H9 (cell line): ENCODE measurements around the gene IKBKG. TPM values are rescaled to one million over a fixed set of nuclear protein-coding genes. Genes with fewer than 3 reads are reported as not detected.
"Not testable (repeated sequence)": the region's sequence is repeated elsewhere in the genome, so short reads cannot be mapped to it uniquely, and the experiment has no call there.

Source experiments
- DNase-seq: peaks from one replicate; pipeline ENCODE4 v3.0.0-alpha.2; 2017
- H2AFZ ChIP-seq: one replicate; pipeline ENCODE4 v1.6.1; 2013; ENCODE audit warnings: mild to moderate bottlenecking, low read length, control low read depth, moderate library complexity
- H2AK5ac ChIP-seq: 2 replicates; pipeline ENCODE4 v1.6.1; 2013; ENCODE audit warnings: low read length, control low read depth, mixed read lengths; ENCODE audit not compliant: insufficient read length
- H2BK120ac ChIP-seq: one replicate; pipeline ENCODE4 v1.6.1; 2013; ENCODE audit warnings: low read depth, mild to moderate bottlenecking, low read length, control low read depth, inconsistent platforms; ENCODE audit not compliant: poor library complexity, severe bottlenecking
- H2BK12ac ChIP-seq: 2 replicates; pipeline ENCODE4 v1.6.1; 2013; ENCODE audit warnings: low read length, control low read depth, mixed read lengths, low read depth; ENCODE audit not compliant: insufficient read length
- H2BK15ac ChIP-seq: 2 replicates; pipeline ENCODE4 v1.6.1; 2013; ENCODE audit warnings: low read depth, low read length, control low read depth
- H2BK20ac ChIP-seq: one replicate; pipeline ENCODE4 v1.6.1; 2013; ENCODE audit warnings: low read depth, mild to moderate bottlenecking, low read length, control low read depth, inconsistent platforms; ENCODE audit not compliant: poor library complexity, severe bottlenecking
- H2BK5ac ChIP-seq: 2 replicates; pipeline ENCODE4 v1.6.1; 2013; ENCODE audit warnings: low read length, control low read depth, mixed read lengths; ENCODE audit not compliant: insufficient read length
- H3K14ac ChIP-seq: 2 replicates; pipeline ENCODE4 v1.6.1; 2013; ENCODE audit warnings: low read length, control low read depth; ENCODE audit not compliant: insufficient read depth
- H3K18ac ChIP-seq: 2 replicates; pipeline ENCODE4 v1.6.1; 2013; ENCODE audit warnings: low read depth, mild to moderate bottlenecking, mixed read lengths, low read length, control low read depth; ENCODE audit not compliant: insufficient read length
- H3K23ac ChIP-seq: 2 replicates; pipeline ENCODE4 v1.6.1; 2013; ENCODE audit warnings: low read length, control low read depth, mixed read lengths, low read depth; ENCODE audit not compliant: insufficient read length
- H3K23me2 ChIP-seq: 2 replicates; pipeline ENCODE4 v1.6.1; 2013; ENCODE audit warnings: low read depth, mild to moderate bottlenecking, mixed read lengths, low read length, control low read depth; ENCODE audit not compliant: insufficient read length, poor library complexity, severe bottlenecking
- H3K27ac ChIP-seq: 2 replicates; pipeline ENCODE4 v1.5.1; 2013; ENCODE audit warnings: low read length, control low read depth, mixed read lengths, low read depth; ENCODE audit not compliant: insufficient read length
- H3K27me3 ChIP-seq: 2 replicates; pipeline ENCODE4 v1.6.1; 2013; ENCODE audit warnings: low read length, control low read depth, inconsistent platforms; ENCODE audit not compliant: insufficient read depth
- H3K4ac ChIP-seq: 2 replicates; pipeline ENCODE4 v1.6.1; 2013; ENCODE audit warnings: low read depth, mild to moderate bottlenecking, control low read depth, inconsistent platforms, low read length, moderate library complexity
- H3K4me1 ChIP-seq: 2 replicates; pipeline ENCODE4 v1.6.1; 2013; ENCODE audit warnings: low read length, control low read depth, inconsistent platforms; ENCODE audit not compliant: insufficient read depth
- H3K4me2 ChIP-seq: 2 replicates; pipeline ENCODE4 v1.6.1; 2013; ENCODE audit warnings: low read length, control low read depth, mixed read lengths; ENCODE audit not compliant: insufficient read length, insufficient read depth
- H3K56ac ChIP-seq: 2 replicates; pipeline ENCODE4 v1.6.1; 2013; ENCODE audit warnings: low read depth, mild to moderate bottlenecking, mixed read lengths, low read length, control low read depth; ENCODE audit not compliant: insufficient read length
- H3K79me1 ChIP-seq: 2 replicates; pipeline ENCODE4 v1.6.1; 2013; ENCODE audit warnings: low read depth, mild to moderate bottlenecking, moderate library complexity, low read length, control low read depth, inconsistent platforms; ENCODE audit not compliant: insufficient read depth, poor library complexity, severe bottlenecking
- H3K79me2 ChIP-seq: 2 replicates; pipeline ENCODE4 v1.6.1; 2013; ENCODE audit warnings: low read length, control low read depth, inconsistent platforms; ENCODE audit not compliant: insufficient read depth
- H3K9ac ChIP-seq: 2 replicates; pipeline ENCODE4 v1.6.1; 2013; ENCODE audit warnings: low read length, control low read depth, mixed read lengths; ENCODE audit not compliant: insufficient read length; ENCODE audit errors: extremely low read depth
- H3K9me3 ChIP-seq: one replicate; pipeline ENCODE4 v1.6.1; 2013; ENCODE audit warnings: low read depth, low read length, inconsistent platforms; ENCODE audit not compliant: control insufficient read depth
- H3T11ph ChIP-seq: one replicate; pipeline ENCODE4 v1.6.1; 2013; ENCODE audit warnings: mild to moderate bottlenecking, low read length, control low read depth, inconsistent platforms
- H4K20me1 ChIP-seq: one replicate; pipeline ENCODE4 v1.6.1; 2013; ENCODE audit not compliant: control insufficient read depth, insufficient read length, insufficient read depth
- H4K5ac ChIP-seq: 2 replicates; pipeline ENCODE4 v1.6.1; 2013; ENCODE audit warnings: low read depth, mild to moderate bottlenecking, mixed read lengths, low read length, control low read depth; ENCODE audit not compliant: insufficient read length
- H4K8ac ChIP-seq: replicated peaks from 2 replicates; pipeline ENCODE4 v1.6.1; 2013; ENCODE audit warnings: low read length, control low read depth, mixed read lengths, low read depth; ENCODE audit not compliant: insufficient read length
- H4K91ac ChIP-seq: 2 replicates; pipeline ENCODE4 v1.6.1; 2013; ENCODE audit warnings: low read depth, mild to moderate bottlenecking, moderate library complexity, mixed read lengths, low read length, control low read depth; ENCODE audit not compliant: insufficient read length
- H3K27ac Mint-ChIP-seq, 3 experiments: 2 replicates in 2 of 3; 3 replicates in 1 of 3; pipeline ENCODE4 v1.8.0; 2020 to 2021; ENCODE audit warnings: mixed read lengths in 3 of 3, mild to moderate bottlenecking in 1 of 3, moderate library complexity in 1 of 3
- H3K27me3 Mint-ChIP-seq: 2 replicates; pipeline ENCODE4 v1.8.0; 2021; ENCODE audit warnings: low read depth, mild to moderate bottlenecking, moderate library complexity, mixed read lengths
- H3K36me3 Mint-ChIP-seq, 3 experiments: 2 replicates in 2 of 3; 3 replicates in 1 of 3; pipeline ENCODE4 v1.8.0; 2020 to 2021; ENCODE audit warnings: low read depth in 3 of 3, mixed read lengths in 3 of 3; ENCODE audit not compliant: insufficient read depth in 1 of 3
- H3K4me1 Mint-ChIP-seq, 2 experiments: 2 replicates each; pipeline ENCODE4 v1.8.0; 2020; ENCODE audit warnings: mixed read lengths in 2 of 2
- H3K4me3 Mint-ChIP-seq, 2 experiments: 2 replicates in 1 of 2; 3 replicates in 1 of 2; pipeline ENCODE4 v1.8.0; 2020 to 2021; ENCODE audit warnings: mild to moderate bottlenecking in 2 of 2, mixed read lengths in 2 of 2, moderate library complexity in 1 of 2
- H3K9me3 Mint-ChIP-seq, 2 experiments: 2 replicates in 1 of 2; 3 replicates in 1 of 2; pipeline ENCODE4 v1.8.0; 2020; ENCODE audit warnings: mild to moderate bottlenecking in 2 of 2, mixed read lengths in 2 of 2, moderate library complexity in 1 of 2
- WGBS: extraction: QIAGEN DNeasy Blood & Tissue Kit; methylation state at CpG from one replicate; pipeline ENCODE4 v1.1.7; 2013; ENCODE audit warnings: missing lambda C conversion rate, low lambda C conversion rate, mixed read lengths; ENCODE audit not compliant: insufficient read length; ENCODE audit errors: extremely low coverage; 5-methylcytosine and 5-hydroxymethylcytosine counted together
- total RNA-seq: library from RNA; stranded (reverse); gene quantifications from 2 replicates; pipeline ENCODE4 v1.2.1, GENCODE V29; 2021

IKBKG gene
- total RNA-seq, 1 experiment from 2014 or later: 17.8 TPM

DNA sequence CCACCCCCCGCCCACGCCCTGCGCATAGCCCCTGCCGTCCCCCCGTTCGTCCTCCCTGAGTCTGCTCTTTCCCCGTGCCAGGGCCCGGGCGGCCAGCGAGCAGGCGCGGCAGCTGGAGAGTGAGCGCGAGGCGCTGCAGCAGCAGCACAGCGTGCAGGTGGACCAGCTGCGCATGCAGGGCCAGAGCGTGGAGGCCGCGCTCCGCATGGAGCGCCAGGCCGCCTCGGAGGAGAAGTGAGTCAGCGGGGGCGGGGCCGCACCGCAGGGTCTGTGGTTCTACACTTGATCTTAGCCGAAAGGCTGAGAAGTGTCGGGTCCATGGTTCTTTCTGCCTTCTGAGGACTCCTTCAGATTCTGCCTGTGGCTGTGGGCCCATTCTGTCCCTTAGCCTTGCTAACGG lies 12.9 kb downstream of the IKBKG start:
- H3K18ac ChIP-seq, H2AFZ ChIP-seq, H3K4me2 ChIP-seq, H3K27me3 ChIP-seq, H3K27me3 Mint-ChIP-seq, H3K4ac ChIP-seq, H3K79me1 ChIP-seq, H3K23ac ChIP-seq, DNase-seq, H3K9me3 Mint-ChIP-seq, H2BK5ac ChIP-seq, H2BK15ac ChIP-seq, H3K27ac Mint-ChIP-seq, H3K4me1 ChIP-seq, H4K5ac ChIP-seq, H3K56ac ChIP-seq, H3K14ac ChIP-seq, H2BK20ac ChIP-seq, H3K9ac ChIP-seq, H4K20me1 ChIP-seq, H2AK5ac ChIP-seq, H2BK120ac ChIP-seq, H3K79me2 ChIP-seq, H3K23me2 ChIP-seq, H2BK12ac ChIP-seq, H3K4me1 Mint-ChIP-seq, H3K4me3 Mint-ChIP-seq, H4K8ac ChIP-seq, H3K27ac ChIP-seq, H3K36me3 Mint-ChIP-seq, H3K9me3 ChIP-seq, H3T11ph ChIP-seq, H4K91ac ChIP-seq: not testable (repeated sequence)
- no CpG with 5 or more reads among the region's 31 CpGs for WGBS

DNA sequence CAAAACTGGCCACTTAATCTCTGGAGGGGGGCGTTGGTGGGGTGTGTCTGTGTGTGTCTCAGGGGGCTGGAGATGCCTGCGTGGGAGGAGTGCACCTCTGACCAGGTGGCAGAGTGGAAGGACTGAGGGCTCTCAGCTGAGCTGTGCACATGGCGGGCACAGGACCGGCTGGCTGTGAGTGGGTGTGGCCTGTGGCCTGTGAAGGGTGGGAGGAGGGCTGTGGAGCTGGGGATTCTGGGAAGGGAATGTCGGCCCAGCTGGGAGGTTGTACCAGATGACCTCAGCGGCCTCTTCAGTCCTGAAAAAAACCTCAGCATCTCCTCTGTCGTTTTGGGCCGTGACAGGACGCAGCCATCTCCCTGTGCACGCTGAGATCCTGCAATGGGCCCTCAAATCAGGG lies 14.9 kb downstream of the IKBKG start:
- not testable (repeated sequence) for H2AFZ ChIP-seq, H4K5ac ChIP-seq, H3K4me3 Mint-ChIP-seq, H3K23ac ChIP-seq, H3K9ac ChIP-seq, H2BK12ac ChIP-seq, H3T11ph ChIP-seq, H3K56ac ChIP-seq, H3K4me2 ChIP-seq, H3K27me3 ChIP-seq, H3K27me3 Mint-ChIP-seq, H3K14ac ChIP-seq, H3K9me3 Mint-ChIP-seq, H3K27ac Mint-ChIP-seq, H3K4me1 Mint-ChIP-seq, DNase-seq, H4K20me1 ChIP-seq, H2BK120ac ChIP-seq, H3K23me2 ChIP-seq, H2BK20ac ChIP-seq, H3K79me2 ChIP-seq, H3K27ac ChIP-seq, H3K4ac ChIP-seq, H2BK5ac ChIP-seq, H4K8ac ChIP-seq, H3K79me1 ChIP-seq, H2AK5ac ChIP-seq, H3K9me3 ChIP-seq, H3K4me1 ChIP-seq, H3K18ac ChIP-seq, H2BK15ac ChIP-seq, H3K36me3 Mint-ChIP-seq, H4K91ac ChIP-seq
- no CpG with 5 or more reads among the region's 10 CpGs for WGBS
